ENCODE measurements around the gene PTPN5. TPM values are rescaled to one million over a fixed set of nuclear protein-coding genes. Genes with fewer than 3 reads are reported as not detected.

PTPN5 gene
- total and polyA plus RNA-seq, 10 donors = 0.08 to 2.0 (median 0.26) TPM; not detected in 1

DNA sequence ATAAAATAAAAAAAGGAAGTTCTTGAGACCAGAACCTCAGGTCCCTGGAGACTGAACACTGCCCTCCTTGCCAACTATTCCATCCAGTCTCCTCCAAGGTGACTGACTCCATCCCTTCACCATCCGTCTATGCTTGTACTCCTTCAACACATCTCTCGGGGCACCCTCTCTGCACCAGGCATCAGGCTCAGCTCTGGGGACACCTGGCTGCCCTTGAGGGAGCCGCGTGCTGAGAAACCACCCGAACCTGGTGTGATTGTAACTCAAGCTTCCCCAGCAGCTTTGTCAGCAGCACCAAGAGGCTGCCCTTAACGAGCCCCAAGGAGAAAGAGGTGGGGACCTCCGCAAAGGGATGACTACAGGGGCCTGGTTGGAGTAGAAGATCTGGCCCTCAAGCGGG is 1.7 kb downstream of the PTPN5 start:
- H3K27me3 ChIP-seq (replicated peaks in 1 of 7) = peaks cover 0 to 66% (median 39%) of the 10 kb centered on the region in 7 donors
- 73 to 86% (median 79%) methylated on average over 8 of the region's 8 CpGs for WGBS, 5 donors

DNA sequence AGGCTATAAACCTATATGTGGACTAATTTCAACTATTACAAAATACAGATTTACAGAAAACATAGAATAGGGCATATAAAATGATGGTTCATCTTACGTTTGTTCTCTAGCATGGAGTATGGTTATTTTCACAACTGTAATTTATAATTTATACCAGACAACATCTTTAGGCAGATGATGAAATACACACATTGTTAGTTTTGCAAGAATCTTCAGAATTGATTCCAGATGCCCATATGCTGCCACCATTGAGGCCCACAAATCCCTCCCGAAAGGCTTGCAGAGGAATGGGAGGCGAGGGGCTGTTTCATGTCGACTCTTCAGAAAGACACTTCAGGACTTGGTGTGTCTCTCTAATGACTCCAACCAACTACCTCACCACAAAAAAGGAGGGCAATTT is 6.2 kb downstream of the PTPN5 start:
- WGBS, 5 donors = 91 to 96% (median 92%) methylated on average over 4 of the region's 4 CpGs
- Histone ChIP-seq H3K4me1 (peaks cover 0 to 5% (median 0%) of the 10 kb centered on the region in 6 donors), H3K36me3 (no peaks in the 10 kb centered on the region), H3K9me3 (no peaks in the 10 kb centered on the region), H3K27me3 (replicated peaks in 1 of 7) (peaks cover 0 to 21% (median 2%) of the 10 kb centered on the region in 7 donors), H3K4me3 (no peak overlapping the region), H3K27ac (no peak overlapping the region)
- intact Hi-C loops (cut with DNase I; ENCODE audit: low total_unique reads) = no loop called here
- no peak for DNase-seq
- TF ChIP-seq, protein P1, sequence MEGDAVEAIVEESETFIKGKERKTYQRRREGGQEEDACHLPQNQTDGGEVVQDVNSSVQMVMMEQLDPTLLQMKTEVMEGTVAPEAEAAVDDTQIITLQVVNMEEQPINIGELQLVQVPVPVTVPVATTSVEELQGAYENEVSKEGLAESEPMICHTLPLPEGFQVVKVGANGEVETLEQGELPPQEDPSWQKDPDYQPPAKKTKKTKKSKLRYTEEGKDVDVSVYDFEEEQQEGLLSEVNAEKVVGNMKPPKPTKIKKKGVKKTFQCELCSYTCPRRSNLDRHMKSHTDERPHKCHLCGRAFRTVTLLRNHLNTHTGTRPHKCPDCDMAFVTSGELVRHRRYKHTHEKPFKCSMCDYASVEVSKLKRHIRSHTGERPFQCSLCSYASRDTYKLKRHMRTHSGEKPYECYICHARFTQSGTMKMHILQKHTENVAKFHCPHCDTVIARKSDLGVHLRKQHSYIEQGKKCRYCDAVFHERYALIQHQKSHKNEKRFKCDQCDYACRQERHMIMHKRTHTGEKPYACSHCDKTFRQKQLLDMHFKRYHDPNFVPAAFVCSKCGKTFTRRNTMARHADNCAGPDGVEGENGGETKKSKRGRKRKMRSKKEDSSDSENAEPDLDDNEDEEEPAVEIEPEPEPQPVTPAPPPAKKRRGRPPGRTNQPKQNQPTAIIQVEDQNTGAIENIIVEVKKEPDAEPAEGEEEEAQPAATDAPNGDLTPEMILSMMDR (IDR thresholded peaks at IDR 0.05 in 8 of 11, conservative IDR thresholded peaks at IDR 0.05 in 3 of 11) = no peak
- TF ChIP-seq POLR2A (IDR thresholded peaks at IDR 0.05) (no peak), POLR2AphosphoS5 (IDR thresholded peaks at IDR 0.05) (no peak)

More for the DNA sequence above, 1.7 kb downstream of the PTPN5 start:
- H3K27ac ChIP-seq = no peak overlapping the region
- DNase-seq = no peak
- no peak overlapping the region for H3K4me3 ChIP-seq
- H3K36me3 ChIP-seq = no peaks in the 10 kb centered on the region
- TF ChIP-seq POLR2A (IDR thresholded peaks at IDR 0.05) = no peak
- TF ChIP-seq POLR2AphosphoS5 (IDR thresholded peaks at IDR 0.05) = no peak
- TF ChIP-seq, protein P1 (IDR thresholded peaks at IDR 0.05 in 8 of 11, conservative IDR thresholded peaks at IDR 0.05 in 3 of 11) = no peak
- intact Hi-C loops (cut with DNase I; ENCODE audit: low total_unique reads) = no loop called here
- H3K4me1 ChIP-seq = peaks cover 0 to 19% (median 16%) of the 10 kb centered on the region in 6 donors
- H3K9me3 ChIP-seq = no peaks in the 10 kb centered on the region

DNA sequence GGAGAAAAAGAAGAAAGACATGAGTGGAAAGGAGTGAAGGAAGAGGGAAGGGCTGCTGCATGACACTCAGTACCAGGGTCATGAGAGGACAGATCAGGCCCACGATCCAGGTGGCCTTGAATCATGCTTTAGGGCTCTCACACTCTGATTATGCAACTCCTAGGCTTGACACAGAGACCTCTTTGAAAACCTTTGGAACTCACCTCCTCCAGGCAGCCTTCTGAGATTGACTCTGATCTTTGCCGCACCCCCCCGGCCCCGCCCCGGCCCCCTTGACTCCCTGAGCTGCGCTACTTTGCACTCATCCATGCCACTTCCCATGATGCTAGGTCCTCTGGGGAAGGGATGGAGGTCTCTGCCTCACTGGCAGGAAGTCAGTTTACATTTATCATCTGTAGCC is 10.7 kb downstream of the PTPN5 start:
- no peak for TF ChIP-seq POLR2AphosphoS5 (IDR thresholded peaks at IDR 0.05)
- TF ChIP-seq, protein P1 (IDR thresholded peaks at IDR 0.05 in 8 of 11, conservative IDR thresholded peaks at IDR 0.05 in 3 of 11) = no peak
- TF ChIP-seq POLR2A (IDR thresholded peaks at IDR 0.05) = no peak
- intact Hi-C loops (cut with DNase I; ENCODE audit: low total_unique reads) = no loop called here
- H3K36me3 ChIP-seq = no peaks in the 10 kb centered on the region
- H3K9me3 ChIP-seq = no peaks in the 10 kb centered on the region
- peaks cover 0 to 8% (median 0%) of the 10 kb centered on the region in 6 donors for H3K4me1 ChIP-seq
- no peak for DNase-seq
- 78 to 88% (median 84%) methylated on average over 6 of the region's 6 CpGs for WGBS, 5 donors
- H3K27me3 ChIP-seq (replicated peaks in 1 of 7) = no peaks in the 10 kb centered on the region
- H3K4me3 ChIP-seq = no peak overlapping the region
- H3K27ac ChIP-seq = no peak overlapping the region

DNA sequence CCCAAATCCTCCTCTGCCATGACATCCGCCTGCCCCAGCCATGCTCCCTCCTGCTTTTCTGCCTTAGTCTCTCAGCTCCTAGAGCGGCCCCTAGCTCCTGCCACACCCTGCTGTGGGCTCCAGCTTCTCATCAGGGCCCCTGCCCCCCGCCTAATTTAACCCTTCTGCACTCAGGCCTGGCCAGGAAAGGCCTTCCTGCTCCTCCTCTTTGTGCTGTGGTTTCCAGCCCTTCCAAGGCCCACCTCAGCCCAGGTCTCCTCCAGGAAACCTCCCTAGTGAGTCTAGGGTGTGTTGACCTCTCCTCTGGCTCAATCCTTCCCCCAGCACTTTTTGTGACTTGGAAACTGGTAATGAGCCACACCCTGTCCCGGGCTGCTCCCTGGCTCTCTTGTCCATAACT is 11.3 kb downstream of the PTPN5 start:
- DNase-seq = no peak
- 65 to 75% (median 69%) methylated on average over 4 of the region's 4 CpGs for WGBS, 5 donors
- intact Hi-C loops (cut with DNase I; ENCODE audit: low total_unique reads) = no loop called here
- Histone ChIP-seq H3K4me3 (no peak overlapping the region), H3K27ac (no peak overlapping the region), H3K4me1 (peaks cover 0 to 8% (median 0%) of the 10 kb centered on the region in 6 donors), H3K27me3 (replicated peaks in 1 of 7) (no peaks in the 10 kb centered on the region), H3K9me3 (no peaks in the 10 kb centered on the region), H3K36me3 (no peaks in the 10 kb centered on the region)
- TF ChIP-seq POLR2AphosphoS5 (IDR thresholded peaks at IDR 0.05) (no peak), POLR2A (IDR thresholded peaks at IDR 0.05) (no peak)
- TF ChIP-seq, protein P1 (IDR thresholded peaks at IDR 0.05 in 8 of 11, conservative IDR thresholded peaks at IDR 0.05 in 3 of 11) = no peak
